WTC11 (cell line): Measurements from ENCODE around the gene INSYN1.
"Not testable (repeated sequence)": the region's sequence is repeated elsewhere in the genome, so short reads cannot be mapped to it uniquely, and the experiment has no call there.

Source experiments
- AFF4 ChIP-seq: sonication (generic); formaldehyde crosslinking; IDR thresholded peaks from 2 replicates; pipeline ENCODE4 v1.8.1; 2023; ENCODE audit warnings: mild to moderate bottlenecking, missing genetic modification reagents, borderline replicate concordance
- ATF1 ChIP-seq: sonication (generic); formaldehyde crosslinking; IDR thresholded peaks from 2 replicates; pipeline ENCODE4 v1.8.1; 2023; ENCODE audit warnings: mild to moderate bottlenecking, moderate library complexity, missing genetic modification reagents
- ATF6 ChIP-seq: sonication (generic); formaldehyde crosslinking; IDR thresholded peaks from 2 replicates; pipeline ENCODE4 v1.8.1; 2023; ENCODE audit warnings: mild to moderate bottlenecking, missing genetic modification reagents
- CTCF ChIP-seq: fragments of 200-600 bp; IDR thresholded peaks from 2 replicates; pipeline ENCODE4 v1.8.0; 2022; ENCODE audit warnings: antibody characterized with exemption
- ELF4 ChIP-seq: sonication (generic); formaldehyde crosslinking; IDR thresholded peaks from 2 replicates; pipeline ENCODE4 v1.8.1; 2022; ENCODE audit warnings: low read depth, mild to moderate bottlenecking, moderate library complexity, missing genetic modification reagents
- FOXP1 ChIP-seq: sonication (generic); formaldehyde crosslinking; IDR thresholded peaks from 2 replicates; pipeline ENCODE4 v1.8.0; 2022; ENCODE audit warnings: missing genetic modification reagents, mild to moderate bottlenecking, moderate library complexity, borderline replicate concordance
- MAX ChIP-seq: sonication (generic); formaldehyde crosslinking; IDR thresholded peaks from 2 replicates; pipeline ENCODE4 v1.8.0; 2022; ENCODE audit warnings: mild to moderate bottlenecking, missing genetic modification reagents
- NFATC4 ChIP-seq: fragments of 250-450 bp; sonication (Bioruptor Pico); IDR thresholded peaks from 2 replicates; pipeline ENCODE4 v1.9.0; 2021; ENCODE audit warnings: mild to moderate bottlenecking
- NR1H2 ChIP-seq: sonication (generic); formaldehyde crosslinking; IDR thresholded peaks from 2 replicates; pipeline ENCODE4 v1.9.0; 2021; ENCODE audit warnings: mild to moderate bottlenecking, moderate library complexity, missing genetic modification reagents
- NR2C2 ChIP-seq: sonication (generic); formaldehyde crosslinking; IDR thresholded peaks from 2 replicates; pipeline ENCODE4 v1.8.0; 2022; ENCODE audit warnings: mild to moderate bottlenecking, missing genetic modification reagents
- TCF7 ChIP-seq: sonication (generic); formaldehyde crosslinking; IDR thresholded peaks from 2 replicates; pipeline ENCODE4 v1.8.0; 2022; ENCODE audit warnings: mild to moderate bottlenecking, low read depth, missing genetic modification reagents, moderate library complexity
- TF ChIP-seq, protein P1 (sequence below): sonication (generic); formaldehyde crosslinking; IDR thresholded peaks from 2 replicates; pipeline ENCODE4 v1.8.1; 2022; ENCODE audit warnings: missing genetic modification reagents, borderline replicate concordance

DNA sequence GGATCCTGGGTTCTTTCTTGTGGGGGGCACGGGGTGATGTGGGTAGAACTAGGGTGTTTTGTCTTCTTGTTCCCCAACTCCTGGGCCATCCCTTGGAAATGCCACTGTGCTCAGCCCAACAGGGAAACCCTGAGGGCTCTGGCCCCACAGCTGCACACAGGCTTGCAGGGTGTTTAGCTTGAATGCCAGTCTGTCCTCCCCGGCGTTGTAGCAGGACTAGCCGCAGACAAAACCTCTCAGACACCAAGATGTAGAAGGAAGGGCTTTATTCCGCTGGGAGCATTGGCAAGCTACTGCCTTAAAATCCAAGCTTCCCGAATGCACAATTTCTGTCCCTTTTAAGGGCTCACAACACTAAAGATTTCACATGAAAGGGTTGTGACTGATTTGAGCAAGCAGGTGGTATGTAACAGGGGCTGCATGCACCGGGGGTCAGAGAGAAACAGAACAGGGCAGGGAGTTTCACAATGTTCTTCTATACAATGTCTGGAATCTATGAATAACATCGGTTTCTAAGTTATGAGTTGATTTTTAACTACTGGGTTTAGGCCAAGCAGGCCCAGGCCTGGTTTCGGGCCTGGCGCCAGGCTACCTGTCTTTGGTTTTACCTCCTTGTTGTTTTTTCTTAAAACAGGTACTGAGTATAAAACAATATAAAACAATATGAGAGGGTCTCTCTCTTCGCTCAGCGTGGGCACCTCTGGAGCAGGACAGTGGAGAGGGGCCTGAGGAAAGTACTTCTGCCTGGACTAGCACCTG is 32.3 kb upstream of the INSYN1 start:
- not testable (repeated sequence) for TF ChIP-seq CTCF; ELF4; ATF1 (CRISPR knock-in tag); AFF4 (CRISPR knock-in tag); FOXP1 (CRISPR knock-in tag); NR2C2; NR1H2; MAX (CRISPR knock-in tag); ATF6 (CRISPR knock-in tag); TCF7 (CRISPR knock-in tag); NFATC4 (CRISPR knock-in tag)
- TF ChIP-seq, protein P1, sequence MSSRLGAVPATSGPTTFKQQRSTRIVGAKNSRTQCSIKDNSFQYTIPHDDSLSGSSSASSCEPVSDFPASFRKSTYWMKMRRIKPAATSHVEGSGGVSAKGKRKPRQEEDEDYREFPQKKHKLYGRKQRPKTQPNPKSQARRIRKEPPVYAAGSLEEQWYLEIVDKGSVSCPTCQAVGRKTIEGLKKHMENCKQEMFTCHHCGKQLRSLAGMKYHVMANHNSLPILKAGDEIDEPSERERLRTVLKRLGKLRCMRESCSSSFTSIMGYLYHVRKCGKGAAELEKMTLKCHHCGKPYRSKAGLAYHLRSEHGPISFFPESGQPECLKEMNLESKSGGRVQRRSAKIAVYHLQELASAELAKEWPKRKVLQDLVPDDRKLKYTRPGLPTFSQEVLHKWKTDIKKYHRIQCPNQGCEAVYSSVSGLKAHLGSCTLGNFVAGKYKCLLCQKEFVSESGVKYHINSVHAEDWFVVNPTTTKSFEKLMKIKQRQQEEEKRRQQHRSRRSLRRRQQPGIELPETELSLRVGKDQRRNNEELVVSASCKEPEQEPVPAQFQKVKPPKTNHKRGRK (CRISPR knock-in tag), result not testable (repeated sequence)
